HG03175 (cell line): ENCODE measurements around the gene AP1AR.
A peak's percentile ranks its signal among the peaks of the same experiment; 100 is the strongest.

Source experiments
- ATAC-seq: cut with Tn5 transposase; IDR thresholded peaks from one replicate; pipeline ENCODE4 v1.9.1; 2021; ENCODE audit warnings: mild to moderate bottlenecking, moderate library complexity; ENCODE audit not compliant: unreplicated experiment

The AP1AR gene

GRCh38 chr4:112219826-112220366 is 11.7 kb upstream of the AP1AR start:
- ATAC-seq, result no peak

GRCh38 chr4:112222219-112222955 is 9.2 kb upstream of the AP1AR start:
- no peak for ATAC-seq

- no peak for ATAC-seq
These were observed 6.4 kb upstream of the AP1AR start for GRCh38 chr4:112225157-112225556.

- ATAC-seq, result peak; percentile 83
These were observed 458 bp upstream of the AP1AR start for GRCh38 chr4:112230879-112231778.

- ATAC-seq, result no peak
These were observed 3.5 kb downstream of the AP1AR start for GRCh38 chr4:112234952-112235609.

GRCh38 chr4:112236040-112236439 is 4.5 kb downstream of the AP1AR start:
- no peak for ATAC-seq

- no peak for ATAC-seq
These were observed 7.2 kb downstream of the AP1AR start for GRCh38 chr4:112238833-112239232.

- ATAC-seq, result no peak
These were observed 13.8 kb downstream of the AP1AR start for GRCh38 chr4:112245383-112245782.

- no peak for ATAC-seq
These were observed 15.4 kb downstream of the AP1AR start for GRCh38 chr4:112247021-112247420.

GRCh38 chr4:112251019-112251643 is 19.5 kb downstream of the AP1AR start:
- ATAC-seq, result no peak

- ATAC-seq, result no peak
These were observed 20.6 kb downstream of the AP1AR start for GRCh38 chr4:112252234-112252633.

- ATAC-seq, result no peak
These were observed 21.9 kb downstream of the AP1AR start for GRCh38 chr4:112253382-112254000.

- ATAC-seq, result no peak
These were observed 25.5 kb downstream of the AP1AR start for GRCh38 chr4:112257098-112257497.

GRCh38 chr4:112266823-112267222 is 35.2 kb downstream of the AP1AR start:
- ATAC-seq, result no peak

- ATAC-seq, result no peak
These were observed 38.5 kb downstream of the AP1AR start for GRCh38 chr4:112270051-112270450.

- ATAC-seq, result no peak
These were observed 39.2 kb downstream of the AP1AR start for GRCh38 chr4:112270640-112271421.

GRCh38 chr4:112272292-112272691 is 40.7 kb downstream of the AP1AR start:
- ATAC-seq, result no peak

GRCh38 chr4:112274959-112275358 is 43.4 kb downstream of the AP1AR start:
- ATAC-seq, result no peak

GRCh38 chr4:112276113-112276512 is 44.5 kb downstream of the AP1AR start:
- ATAC-seq, result no peak

- no peak for ATAC-seq
These were observed 45.6 kb downstream of the AP1AR start for GRCh38 chr4:112277220-112277619.
